Fibroblast of peridontal ligament (primary cell): ENCODE data around the gene EOMES.
"Not testable (repeated sequence)": the region's sequence is repeated elsewhere in the genome, so short reads cannot be mapped to it uniquely, and the experiment has no call there.

Experiments used
- DNase-seq: peaks from one replicate; pipeline ENCODE4 v3.0.0-alpha.2; 2010; ENCODE audit errors: extremely low read depth

EOMES gene

GRCh38 chr3:27721717-27722564 lies at the start of gene EOMES:
Gene EOMES (minus strand): TSS chr3:27722323. CDS start chr3:27722294, 29 bp downstream.
- no peak for DNase-seq

- not testable (repeated sequence) for DNase-seq
Observed at GRCh38 chr3:27770384-27770783, 48.3 kb upstream of the EOMES start.

GRCh38 chr3:27767000-27767399 lies 44.9 kb upstream of the EOMES start:
- DNase-seq: no peak

DNA sequence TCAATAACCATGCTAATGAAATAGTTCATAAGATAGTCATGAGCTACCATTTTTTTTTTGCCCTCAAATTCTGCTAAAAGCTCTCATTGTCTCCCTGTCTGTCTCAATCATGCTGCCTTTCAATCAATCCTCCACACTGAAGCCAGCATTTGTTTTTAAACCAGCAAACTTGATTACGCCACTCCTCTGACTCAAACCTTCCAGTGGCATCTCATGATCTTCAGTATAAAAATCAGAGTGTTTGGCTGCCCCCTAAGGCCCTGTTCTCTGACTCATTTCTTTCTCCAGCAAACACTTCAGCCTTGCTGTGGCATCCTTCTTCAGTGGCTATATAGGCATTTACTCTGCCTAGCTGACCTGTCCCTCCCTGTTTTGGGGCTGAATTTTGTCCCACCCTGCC lies 36.0 kb upstream of the EOMES start:
- peak; percentile 94 for DNase-seq

GRCh38 chr3:27756877-27757276 lies 34.8 kb upstream of the EOMES start:
- DNase-seq: peak; percentile 41

DNA sequence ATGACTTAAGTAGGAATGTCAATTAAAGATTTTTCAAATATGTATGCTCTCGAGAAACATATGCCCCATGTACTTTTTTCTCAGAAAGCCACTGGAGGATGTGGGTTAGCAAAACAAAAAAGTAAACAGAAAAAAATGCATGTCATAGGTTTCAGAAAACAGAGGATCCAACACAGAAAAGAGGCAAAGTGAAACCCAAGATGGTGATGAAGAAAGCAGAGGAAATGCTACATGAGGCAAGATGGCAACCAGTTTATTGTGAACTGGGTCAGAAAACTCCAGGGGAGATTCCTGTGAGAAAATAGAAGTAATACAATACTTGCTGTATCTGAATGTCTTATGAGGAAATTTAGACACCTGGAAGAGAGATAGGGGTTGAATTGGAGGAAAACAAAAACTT lies 30.8 kb upstream of the EOMES start:
- DNase-seq: no peak

DNA sequence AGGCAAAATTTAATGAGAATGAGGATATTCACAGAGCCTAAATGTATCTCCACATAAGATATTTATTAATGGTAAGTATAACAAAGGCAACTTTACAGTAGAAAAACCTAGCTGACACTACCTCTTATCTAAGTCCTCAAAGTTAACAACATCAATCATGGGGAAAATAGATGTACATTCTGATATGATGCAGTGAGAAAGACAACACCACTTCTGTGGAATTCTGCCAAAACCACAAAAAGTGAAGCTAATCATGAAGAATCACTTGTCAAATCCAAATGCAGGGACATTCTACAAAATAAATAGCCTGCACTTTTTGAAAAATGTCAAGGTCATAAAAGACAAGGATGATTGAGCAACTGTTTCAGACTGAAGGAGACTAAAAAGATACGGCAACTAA lies 27.5 kb upstream of the EOMES start:
- no peak for DNase-seq

DNA sequence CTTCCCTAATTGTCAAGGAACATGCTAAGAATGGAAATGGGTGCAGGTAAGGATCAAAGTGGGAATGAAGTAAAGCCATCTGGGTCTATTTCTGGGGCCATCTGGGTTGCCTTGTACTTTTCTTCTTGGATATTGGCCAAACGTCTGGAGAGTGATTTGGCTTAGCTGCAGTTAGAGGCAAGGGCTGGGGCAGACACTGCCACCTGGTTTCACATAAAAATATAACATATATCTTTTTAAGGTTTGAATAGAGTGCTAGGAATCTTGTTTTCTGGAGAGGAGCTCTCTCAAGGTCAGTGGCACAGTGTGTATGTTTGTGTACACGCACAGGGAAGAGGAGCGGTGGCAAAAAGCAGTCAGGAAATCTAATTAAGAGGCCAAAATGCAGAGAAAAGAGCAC lies 24.7 kb upstream of the EOMES start:
- DNase-seq: no peak

GRCh38 chr3:27740854-27741253 lies 18.7 kb upstream of the EOMES start:
- no peak for DNase-seq

DNA sequence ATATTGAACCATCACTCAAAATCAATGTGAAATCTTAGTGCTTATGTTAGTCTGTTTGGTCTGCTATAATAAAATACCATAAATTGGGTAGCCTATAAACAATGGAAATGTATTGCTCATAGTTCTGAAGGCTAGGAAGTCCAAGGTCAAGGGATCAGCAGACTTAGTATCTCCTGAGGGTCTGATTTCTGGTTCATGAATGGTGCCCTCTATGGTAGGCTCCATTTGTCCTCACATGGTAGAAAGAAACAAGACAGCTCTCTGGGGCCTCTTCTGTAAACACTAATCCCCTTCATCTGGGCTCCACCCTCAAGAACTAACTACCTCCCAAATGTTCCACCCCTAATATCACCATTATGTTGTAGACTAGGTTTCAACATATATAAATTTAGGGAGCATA lies 15.0 kb upstream of the EOMES start:
- no peak for DNase-seq

DNA sequence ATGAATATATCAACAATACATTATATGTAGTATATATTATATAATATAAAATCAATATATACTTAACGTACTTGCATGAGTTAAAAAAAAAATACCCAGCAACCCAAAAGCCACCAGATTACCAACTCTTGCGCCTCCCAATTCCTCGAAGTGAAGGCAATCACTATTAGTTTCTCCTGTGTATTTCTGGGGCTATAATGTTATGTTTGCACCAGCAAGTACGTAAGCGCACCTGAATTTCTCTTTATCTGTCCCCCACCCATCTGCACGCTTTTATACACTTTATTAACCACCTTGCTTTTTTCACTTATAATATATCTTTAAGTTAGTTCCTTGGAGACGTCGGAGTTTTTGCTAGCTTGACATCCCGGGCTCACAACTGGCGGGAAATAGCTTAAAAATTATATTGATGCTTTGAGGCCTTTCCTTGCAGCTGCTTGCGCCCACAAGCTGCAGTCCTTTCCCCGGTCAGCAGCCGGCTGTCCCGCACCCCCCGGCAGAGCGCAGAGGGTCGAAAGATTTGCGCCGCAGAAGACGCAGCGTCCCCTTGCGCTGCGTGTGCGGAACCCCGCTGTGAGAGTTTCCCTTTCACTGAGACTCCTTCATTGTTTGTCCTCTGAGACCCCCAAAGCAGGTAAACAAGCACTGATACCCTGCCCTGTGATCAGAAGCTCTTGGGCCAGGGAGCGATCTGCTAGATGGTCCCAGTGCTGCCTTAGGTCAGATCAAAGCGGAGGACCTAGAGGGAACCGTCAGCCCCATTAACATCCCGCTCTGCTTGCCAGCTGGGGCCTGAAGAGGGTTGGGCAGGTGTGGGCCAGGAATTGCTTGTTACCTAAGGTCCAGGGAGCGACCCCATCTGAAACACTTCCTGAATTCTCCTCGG lies 8.9 kb upstream of the EOMES start:
- DNase-seq: no peak

DNA sequence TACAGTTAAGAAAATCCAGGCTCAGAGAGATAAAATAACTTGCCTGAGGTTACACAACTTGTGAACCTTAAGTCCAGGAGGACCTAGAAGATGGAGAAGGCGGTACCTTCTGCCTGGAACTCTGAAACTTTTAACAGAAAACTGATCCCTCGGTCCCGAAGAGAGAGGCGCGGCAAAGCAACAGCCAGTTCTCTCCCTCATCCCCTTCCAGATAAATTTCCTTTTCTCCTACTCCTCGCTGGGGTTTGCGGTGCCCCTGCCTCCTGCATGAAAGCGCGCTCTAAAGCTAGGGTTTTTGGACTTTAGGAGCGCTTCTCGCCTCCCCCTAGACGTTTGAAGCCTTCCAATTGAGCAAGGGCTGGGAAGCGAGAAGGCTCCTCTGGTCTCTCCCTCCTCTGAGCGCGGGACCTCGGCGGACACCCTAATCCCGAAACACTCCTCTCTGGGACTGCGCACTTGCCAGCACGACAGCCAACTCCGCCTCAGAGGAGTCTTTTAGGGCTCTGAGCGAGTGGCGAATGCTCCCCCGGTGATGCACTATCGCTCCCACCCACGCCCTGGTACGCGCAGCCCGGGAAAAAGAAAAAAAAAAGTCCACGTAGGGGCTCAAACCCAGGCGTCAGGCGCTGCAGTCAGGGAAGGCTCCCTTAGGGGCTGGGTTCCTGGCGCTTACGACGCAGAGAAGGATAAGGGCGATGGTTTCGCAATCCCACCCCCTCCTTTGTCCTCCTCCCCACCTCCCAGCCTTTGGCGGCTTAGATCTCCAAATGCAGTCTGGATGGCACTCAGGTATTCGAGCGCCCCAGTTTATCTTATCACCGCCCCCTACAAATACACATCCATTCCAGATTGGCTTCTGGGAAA lies 7.9 kb upstream of the EOMES start:
- no peak for DNase-seq

GRCh38 chr3:27729325-27729724 lies 7.2 kb upstream of the EOMES start:
- no peak for DNase-seq

DNA sequence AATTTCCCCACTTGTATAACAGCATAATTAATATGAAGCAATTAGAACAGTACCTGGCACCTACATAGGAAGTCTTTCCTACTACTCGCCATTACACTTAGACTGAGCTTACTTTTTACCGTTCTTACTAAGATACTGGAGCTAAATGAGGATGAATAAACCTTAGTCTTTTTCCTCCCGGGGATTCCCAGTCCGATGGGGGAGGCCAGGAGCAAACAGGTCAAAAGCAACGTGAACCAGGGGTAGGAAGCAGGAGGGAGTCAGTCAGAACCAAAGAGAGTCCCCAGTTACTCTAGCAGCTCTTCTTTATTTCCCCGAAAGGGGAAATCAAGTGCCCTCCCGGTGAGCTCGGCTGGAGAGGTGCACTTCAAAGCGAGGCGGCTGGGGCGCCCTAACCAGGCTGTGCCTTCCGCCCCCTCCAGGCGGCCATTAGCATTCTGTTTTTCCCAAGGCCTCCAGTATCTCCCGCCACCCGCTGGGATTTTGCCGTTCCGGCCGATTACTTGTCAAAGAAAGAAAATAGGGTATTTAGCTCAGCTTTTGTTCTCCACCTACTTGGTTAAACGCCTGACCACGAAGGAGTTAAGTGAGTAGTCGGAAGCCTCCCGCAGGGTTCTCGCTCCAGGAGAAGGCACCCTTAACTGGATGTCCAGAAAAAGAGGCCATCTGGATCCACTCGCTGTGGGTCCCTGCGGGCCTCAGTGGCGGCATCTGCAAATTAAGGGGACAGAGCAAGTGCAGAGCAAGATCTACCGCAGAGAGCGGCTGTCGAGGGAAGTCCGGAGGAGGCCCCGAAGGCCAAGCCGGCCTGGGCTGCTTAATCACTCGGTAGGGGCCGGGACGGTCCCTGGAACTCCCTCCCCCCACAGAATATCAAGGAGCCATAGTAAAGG lies 6.3 kb upstream of the EOMES start:
- no peak for DNase-seq

DNA sequence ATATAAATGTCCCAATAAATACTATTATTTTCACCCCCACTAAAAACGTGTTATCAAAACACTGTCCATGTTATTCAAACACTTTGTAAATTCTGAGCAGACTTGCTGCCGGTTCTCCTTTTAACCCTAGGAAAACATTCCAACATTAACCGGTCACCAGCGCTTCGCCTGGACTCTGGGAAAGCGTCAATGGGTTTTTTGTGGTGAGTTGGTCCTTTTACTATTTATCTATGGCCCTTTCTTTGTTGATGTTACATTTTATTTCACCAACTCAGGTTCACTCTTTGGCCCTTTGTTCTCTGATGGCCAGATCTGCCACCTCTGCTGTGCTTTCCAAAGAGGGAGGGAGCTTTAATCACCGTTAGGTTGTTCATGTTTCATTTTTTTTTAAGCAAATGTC lies 4.1 kb upstream of the EOMES start:
- DNase-seq: no peak

GRCh38 chr3:27724459-27725197 lies 2.5 kb upstream of the EOMES start:
- no peak for DNase-seq

DNA sequence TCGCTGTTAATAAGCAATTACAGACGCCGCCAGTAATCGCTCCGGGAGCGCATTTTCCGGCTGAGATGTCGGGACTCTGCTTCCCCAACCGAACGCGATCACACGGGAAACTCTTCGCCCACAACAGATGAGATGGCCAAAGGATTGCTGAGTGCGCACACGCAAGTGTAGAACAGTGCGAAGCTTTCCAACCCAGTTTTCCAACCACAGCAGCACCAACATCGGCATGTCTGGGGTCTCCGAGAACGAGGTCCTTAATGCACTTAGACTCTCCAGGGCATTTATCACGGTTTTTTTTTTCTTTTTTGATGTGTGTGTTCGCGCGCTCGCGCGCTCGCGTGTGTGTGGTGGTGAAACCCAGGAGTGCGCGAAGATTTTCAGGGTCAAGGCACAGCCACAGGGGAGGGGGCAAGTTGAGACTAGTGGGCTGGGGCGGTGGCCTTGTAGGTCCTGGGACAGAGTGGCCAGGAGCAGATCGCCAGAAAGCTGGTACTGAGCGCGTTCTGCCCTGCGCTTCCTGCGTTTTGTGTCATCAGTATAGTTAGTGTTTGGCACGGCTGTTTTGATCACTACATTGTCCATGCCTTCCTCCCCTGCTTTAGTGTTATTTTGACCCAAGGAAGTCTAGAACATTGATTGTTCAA lies 1.8 kb upstream of the EOMES start:
- DNase-seq: no peak

GRCh38 chr3:27723456-27723814 lies 1.3 kb upstream of the EOMES start:
- no peak for DNase-seq

GRCh38 chr3:27723001-27723445 lies 900 bp upstream of the EOMES start:
- DNase-seq: peak; percentile 18
